MM.1S (cell line): ENCODE results near the gene DDR1.

Source experiments
- EZH2 ChIP-seq: fragments of 300-600 bp; sonication (generic); optimal IDR thresholded peaks from 2 replicates; pipeline ENCODE3; 2017; ENCODE audit warnings: low read depth, mild to moderate bottlenecking, antibody characterized with exemption, low read length, mixed read lengths
- EZH2phosphoT487 ChIP-seq: fragments of 300-600 bp; sonication (generic); IDR thresholded peaks from 2 replicates; pipeline ENCODE4 v1.6.1; 2018; ENCODE audit warnings: antibody characterized with exemption, low read length
- TF ChIP-seq, protein P1 (sequence below): fragments of 300-600 bp; sonication (generic); IDR thresholded peaks from 2 replicates; pipeline ENCODE4 v1.5.1; 2016; ENCODE audit warnings: antibody characterized with exemption, low read length, mixed read lengths

DNA sequence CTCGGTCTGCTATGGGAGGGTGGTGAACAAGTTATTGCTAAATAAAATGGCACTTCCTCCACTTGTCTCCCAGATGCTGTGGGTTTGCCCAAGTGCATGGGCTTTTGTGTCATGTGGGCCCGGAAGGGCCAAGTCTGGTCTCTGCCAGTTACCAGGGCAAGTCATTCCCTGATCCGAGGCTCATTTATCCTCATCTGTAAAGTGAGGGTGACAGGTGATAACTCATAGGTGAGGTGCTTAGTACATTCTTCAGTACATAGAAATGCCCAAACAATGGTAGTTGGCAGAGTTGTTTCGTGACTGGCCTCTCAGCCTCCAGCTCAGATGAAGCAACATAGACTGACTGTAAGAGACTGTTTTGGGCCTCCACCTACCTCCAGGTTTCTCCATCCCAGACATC, 54.4 kb downstream of the DDR1 start:
- TF ChIP-seq, protein P1, sequence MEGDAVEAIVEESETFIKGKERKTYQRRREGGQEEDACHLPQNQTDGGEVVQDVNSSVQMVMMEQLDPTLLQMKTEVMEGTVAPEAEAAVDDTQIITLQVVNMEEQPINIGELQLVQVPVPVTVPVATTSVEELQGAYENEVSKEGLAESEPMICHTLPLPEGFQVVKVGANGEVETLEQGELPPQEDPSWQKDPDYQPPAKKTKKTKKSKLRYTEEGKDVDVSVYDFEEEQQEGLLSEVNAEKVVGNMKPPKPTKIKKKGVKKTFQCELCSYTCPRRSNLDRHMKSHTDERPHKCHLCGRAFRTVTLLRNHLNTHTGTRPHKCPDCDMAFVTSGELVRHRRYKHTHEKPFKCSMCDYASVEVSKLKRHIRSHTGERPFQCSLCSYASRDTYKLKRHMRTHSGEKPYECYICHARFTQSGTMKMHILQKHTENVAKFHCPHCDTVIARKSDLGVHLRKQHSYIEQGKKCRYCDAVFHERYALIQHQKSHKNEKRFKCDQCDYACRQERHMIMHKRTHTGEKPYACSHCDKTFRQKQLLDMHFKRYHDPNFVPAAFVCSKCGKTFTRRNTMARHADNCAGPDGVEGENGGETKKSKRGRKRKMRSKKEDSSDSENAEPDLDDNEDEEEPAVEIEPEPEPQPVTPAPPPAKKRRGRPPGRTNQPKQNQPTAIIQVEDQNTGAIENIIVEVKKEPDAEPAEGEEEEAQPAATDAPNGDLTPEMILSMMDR: no peak
- TF ChIP-seq EZH2 (no peak), EZH2phosphoT487 (no peak)
